ENCODE results near the gene TCTN2. TPM values are rescaled to one million over a fixed set of nuclear protein-coding genes. Genes with fewer than 3 reads are reported as not detected.

Gene TCTN2
- total RNA-seq (2022; extraction: Qiagen RNA extraction; ENCODE audit: low read depth) = 11.9 to 13.5 TPM (median 13.2 TPM) in 5 replicates

DNA sequence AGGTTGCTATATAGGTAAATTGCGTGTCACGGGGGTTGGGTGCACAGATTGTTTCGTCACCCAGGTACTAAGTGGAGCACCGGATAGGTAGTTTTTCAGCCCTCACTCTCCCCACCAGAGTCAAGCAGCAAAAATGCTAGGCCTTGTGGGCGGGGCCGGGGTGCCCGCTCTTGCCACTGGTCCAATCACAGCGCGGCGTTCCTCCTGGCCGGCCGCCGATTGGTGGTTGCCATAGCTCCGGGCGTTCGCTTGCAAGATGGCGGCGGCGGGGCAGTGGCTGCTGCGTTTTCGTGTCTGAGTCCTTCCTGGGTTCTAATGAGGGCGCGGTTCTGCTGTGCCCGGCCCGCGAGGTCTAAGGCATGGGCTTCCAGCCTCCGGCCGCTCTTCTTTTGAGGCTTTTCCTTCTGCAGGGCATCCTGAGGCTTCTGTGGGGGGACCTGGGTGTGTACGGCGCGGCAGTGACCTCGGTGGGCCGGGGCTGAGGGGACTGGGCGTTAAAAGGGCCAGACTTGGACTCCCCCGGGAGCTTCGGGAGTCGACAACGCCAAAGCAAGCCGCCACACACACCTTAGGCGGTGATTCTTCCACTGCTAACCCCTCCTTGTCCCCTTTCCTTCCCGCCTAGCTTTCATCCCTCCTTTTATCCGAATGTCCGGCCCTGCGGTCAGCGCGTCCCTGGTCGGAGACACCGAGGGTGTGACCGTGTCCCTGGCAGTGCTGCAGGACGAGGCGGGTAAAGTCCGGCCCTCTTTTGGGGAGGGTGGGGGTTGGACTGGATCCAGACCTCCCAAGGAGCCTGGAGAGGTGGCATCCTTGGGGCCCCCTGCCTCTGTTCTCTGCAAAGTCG lies at the start of gene TCTN2:
Gene TCTN2, plus strand, starts transcription at position 232 of the 847 bp plus-strand sequence. Its CDS starts 128 bp downstream, at position 360.

DNA sequence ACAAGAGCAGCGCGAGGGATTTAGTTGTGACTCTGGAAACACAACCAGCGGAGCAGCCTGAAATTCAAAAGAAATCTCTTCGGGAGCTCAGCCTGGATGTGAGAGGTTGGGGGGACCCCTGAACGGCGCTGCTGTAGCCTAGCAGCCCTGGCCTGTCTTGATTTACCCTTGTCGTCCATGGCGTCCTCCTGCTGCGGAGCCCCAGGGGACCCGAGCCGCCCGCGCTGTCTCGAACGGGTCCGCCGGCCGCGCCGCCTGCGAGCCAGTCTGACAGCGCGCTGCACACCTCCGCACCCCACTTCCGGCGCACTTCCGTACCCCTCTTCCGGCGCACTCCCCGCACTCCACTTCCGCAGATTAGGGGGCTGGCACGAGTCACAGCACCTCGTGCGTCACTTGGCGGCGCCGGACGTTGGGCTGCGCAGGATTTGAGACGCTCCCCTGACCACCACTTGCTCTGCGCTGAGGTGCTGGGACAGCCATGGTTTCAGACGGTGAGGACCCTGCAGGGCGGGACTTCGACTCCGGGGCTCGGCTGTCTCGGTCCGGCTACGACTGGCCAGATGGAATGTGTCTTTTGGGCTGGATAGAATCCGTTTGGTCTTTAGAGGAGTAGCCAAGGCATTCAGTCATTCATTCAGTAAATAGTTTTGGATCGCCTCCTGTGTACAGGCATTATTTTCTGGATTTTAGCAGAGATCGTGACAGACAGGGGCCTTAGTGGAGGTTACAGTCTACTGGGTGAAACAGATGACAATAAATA lies 37.4 kb upstream of the TCTN2 start, which contains the start of the genes EIF2B1 and GTF2H3:
Gene EIF2B1, minus strand, starts transcription at position 308 of the 763 bp plus-strand sequence. Its CDS starts 129 bp downstream, at position 179.
Gene GTF2H3, plus strand, starts transcription at position 451 of the 763 bp plus-strand sequence. Its CDS starts 31 bp downstream, at position 482.

Other genes with a start within 250 kb of the TCTN2 start
- gene RILPL2, start 234.4 kb upstream of the TCTN2 start, total RNA-seq (2022; extraction: Qiagen RNA extraction; ENCODE audit: low read depth) = 1.2 to 1.9 TPM (median 1.6 TPM) in 5 replicates
- gene SNRNP35, start 213.0 kb upstream of the TCTN2 start, total RNA-seq (2022; extraction: Qiagen RNA extraction; ENCODE audit: low read depth) = 17.9 to 20.9 TPM (median 19.6 TPM) in 5 replicates
- 9.3 to 13.8 TPM (median 12.2 TPM) in 5 replicates for gene RILPL1, start 137.4 kb upstream of the TCTN2 start, total RNA-seq (2022; extraction: Qiagen RNA extraction; ENCODE audit: low read depth)
- 163 to 229 TPM (median 209 TPM) in 5 replicates for gene TMED2, start 86.6 kb upstream of the TCTN2 start, total RNA-seq (2022; extraction: Qiagen RNA extraction; ENCODE audit: low read depth)
- 29.6 to 36.8 TPM (median 35.7 TPM) in 5 replicates for gene DDX55, start 69.0 kb upstream of the TCTN2 start, total RNA-seq (2022; extraction: Qiagen RNA extraction; ENCODE audit: low read depth)
- 33.1 to 37.0 TPM (median 35.2 TPM) in 5 replicates for gene EIF2B1, start 37.4 kb upstream of the TCTN2 start, total RNA-seq (2022; extraction: Qiagen RNA extraction; ENCODE audit: low read depth)
- gene GTF2H3, start 37.3 kb upstream of the TCTN2 start, total RNA-seq (2022; extraction: Qiagen RNA extraction; ENCODE audit: low read depth) = 26.6 to 43.8 TPM (median 31.5 TPM) in 5 replicates
- gene ATP6V0A2, start 41.2 kb downstream of the TCTN2 start, total RNA-seq (2022; extraction: Qiagen RNA extraction; ENCODE audit: low read depth) = 19.7 to 27.2 TPM (median 22.5 TPM) in 5 replicates
- 0.11 to 0.42 TPM (median 0.29 TPM) in 5 replicates for gene DNAH10, start 91.2 kb downstream of the TCTN2 start, total RNA-seq (2022; extraction: Qiagen RNA extraction; ENCODE audit: low read depth)

All from A549 treated with DMSO at 1 μM for 4 hours (cell line).